PC-3 (cell line): ENCODE data around the gene LGALS4. TPM values are rescaled to one million over a fixed set of nuclear protein-coding genes. Genes with fewer than 3 reads are reported as not detected.
"Not testable (repeated sequence)": the region's sequence is repeated elsewhere in the genome, so short reads cannot be mapped to it uniquely, and the experiment has no call there.

ENCODE experiments used
- ATAC-seq: fragments of 200-7000 bp; cut with Tn5 transposase; 2 replicates; pipeline ENCODE4 v1.9.1; 2020; ENCODE audit warnings: mild to moderate bottlenecking, moderate library complexity
- BruUV-seq: library from RNA; stranded (reverse); fragments of 400-500 nt; replicated peaks from 2 replicates; lab custom pipeline; 2021; lab: Mats Ljungman, UMichigan
- CTCF ChIA-PET: fragments of 300-600 bp; sonication (Branson Sonifier 250); formaldehyde crosslinking; loops from one replicate; lab custom pipeline; 2022; ENCODE audit warnings: antibody characterized with exemption; lab: Charles Lee
- POLR2A ChIA-PET: fragments of 300-600 bp; sonication (Branson Sonifier 250); formaldehyde crosslinking; loops from one replicate; lab custom pipeline; 2022; ENCODE audit warnings: antibody characterized with exemption; ENCODE audit not compliant: unreplicated experiment; lab: Charles Lee
- DNase-seq: peaks from one replicate; pipeline ENCODE4 v3.0.0-alpha.2; 2015
- H2AFZ ChIP-seq: fragments of 300-600 bp; sonication (generic); 2 replicates; pipeline ENCODE4 v1.6.0; 2016; ENCODE audit warnings: antibody characterized with exemption, low read length
- H3F3A ChIP-seq: fragments of 300-600 bp; sonication (generic); one replicate; pipeline ENCODE4 v1.6.0; 2017; ENCODE audit warnings: antibody characterized with exemption, low read length, control low read depth, mild to moderate bottlenecking; ENCODE audit not compliant: unreplicated experiment
- H3K27ac ChIP-seq: fragments of 300-600 bp; sonication (generic); 2 replicates; pipeline ENCODE4 v1.5.1; 2016; ENCODE audit warnings: mild to moderate bottlenecking, low read length
- H3K27me3 ChIP-seq: fragments of 300-600 bp; sonication (generic); 2 replicates; pipeline ENCODE4 v1.6.1; 2016; ENCODE audit warnings: low read length, mixed read lengths
- H3K36me3 ChIP-seq: fragments of 300-600 bp; sonication (generic); 2 replicates; pipeline ENCODE4 v1.6.1; 2016; ENCODE audit warnings: low read depth, mixed run types, low read length, mixed read lengths
- H3K4me1 ChIP-seq: fragments of 300-600 bp; sonication (generic); 2 replicates; pipeline ENCODE4 v1.5.1; 2016; ENCODE audit warnings: low read length; ENCODE audit not compliant: insufficient read depth
- H3K4me2 ChIP-seq: fragments of 300-600 bp; sonication (generic); 2 replicates; pipeline ENCODE4 v1.6.0; 2016; ENCODE audit warnings: low read length
- H3K4me3 ChIP-seq: fragments of 300-600 bp; sonication (generic); 2 replicates; pipeline ENCODE4 v1.5.1; 2016; ENCODE audit warnings: mild to moderate bottlenecking, low read length, mixed read lengths
- H3K79me2 ChIP-seq: fragments of 300-600 bp; sonication (generic); 2 replicates; pipeline ENCODE4 v1.6.1; 2017; ENCODE audit warnings: low read length, mixed read lengths
- H3K9ac ChIP-seq: fragments of 300-600 bp; sonication (generic); 2 replicates; pipeline ENCODE4 v1.6.0; 2016; ENCODE audit warnings: mild to moderate bottlenecking, low read length
- H3K9me2 ChIP-seq: fragments of 300-600 bp; sonication (generic); replicated peaks from 2 replicates; pipeline ENCODE4 v1.6.1; 2016; ENCODE audit warnings: mixed run types, low read length, mixed read lengths
- H3K9me3 ChIP-seq: fragments of 300-600 bp; sonication (generic); 2 replicates; pipeline ENCODE4 v1.6.1; 2016; ENCODE audit warnings: low read length, mixed read lengths
- H4K20me1 ChIP-seq: fragments of 300-600 bp; sonication (generic); 2 replicates; pipeline ENCODE4 v1.6.1; 2016; ENCODE audit warnings: low read length, mixed read lengths
- CTCF ChIP-seq: fragments of 300-600 bp; sonication (generic); conservative IDR thresholded peaks from 2 replicates; pipeline ENCODE4 v1.5.1; 2017; ENCODE audit warnings: antibody characterized with exemption, low read depth, mild to moderate bottlenecking, low read length
- EZH2 ChIP-seq: fragments of 300-600 bp; sonication (generic); IDR thresholded peaks from one replicate; pipeline ENCODE4 v1.6.1; 2017; ENCODE audit warnings: antibody characterized with exemption, mild to moderate bottlenecking, low read length; ENCODE audit not compliant: unreplicated experiment
- EZH2phosphoT487 ChIP-seq: fragments of 300-600 bp; sonication (generic); IDR thresholded peaks from 2 replicates; pipeline ENCODE4 v1.6.1; 2018; ENCODE audit warnings: mild to moderate bottlenecking, antibody characterized with exemption, low read length, borderline replicate concordance
- intact Hi-C: fragments of 100-400 bp; cut with micrococcal nuclease; formaldehyde crosslinking; loops from 2 replicates; pipeline ENCODE4 v1.9.0; 2023
- total RNA-seq: library from RNA; depleted of rRNA; stranded (reverse); fragments of >200 nt; gene quantifications from 2 replicates; pipeline ENCODE4 v1.2.3, GENCODE V29; 2014

LGALS4 gene
- total RNA-seq, 1 experiment from 2014 or later: 0.51 TPM

DNA sequence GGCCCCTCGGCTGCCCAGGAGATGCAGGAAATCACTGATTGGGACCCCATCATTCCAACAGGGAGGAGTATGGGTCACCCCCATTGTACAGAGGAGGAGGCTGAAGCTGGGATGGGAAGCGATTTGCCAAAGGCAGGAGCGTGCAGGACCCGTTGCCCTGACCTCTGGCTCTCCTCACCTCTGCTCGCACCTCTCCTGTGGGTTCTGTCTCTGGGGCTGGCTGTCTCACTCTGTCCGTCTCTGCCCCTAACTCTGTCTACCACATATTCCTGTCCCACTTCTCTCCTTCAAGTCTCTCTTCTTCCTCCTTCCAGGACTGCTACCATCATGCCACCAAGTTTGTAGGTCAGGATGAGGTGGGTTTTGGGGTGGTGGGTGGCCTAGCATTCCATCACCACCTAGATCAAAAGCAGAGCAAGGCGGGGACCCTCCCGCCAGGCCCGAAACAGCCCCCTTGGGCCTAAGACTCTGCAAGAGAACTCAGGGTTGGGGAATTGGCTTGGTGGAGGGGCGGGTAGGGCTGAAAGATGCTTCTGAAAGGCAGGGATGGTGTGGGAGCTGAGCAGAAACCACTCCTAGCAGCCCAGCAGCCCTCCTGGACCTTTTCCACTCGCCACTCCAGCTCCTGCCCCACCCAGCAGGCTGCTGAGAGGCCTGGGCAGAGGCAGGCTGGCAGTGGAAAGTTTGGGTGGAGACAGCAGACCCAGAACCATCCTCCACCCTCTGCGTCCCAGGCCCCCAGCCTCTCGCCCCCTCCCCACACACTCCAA lies 38.4 kb downstream of the LGALS4 start:
- POLR2A ChIA-PET: no interaction called here
- Histone ChIP-seq H2AFZ (no peak overlapping the region), H3F3A (no peaks in the 10 kb centered on the region), H3K27me3 (no peaks in the 10 kb centered on the region), H3K4me3 (no peak overlapping the region), H3K4me2 (no peak overlapping the region), H3K27ac (no peak overlapping the region), H3K36me3 (no peaks in the 10 kb centered on the region), H3K4me1 (no peaks in the 10 kb centered on the region), H3K9me2 (no peaks in the 10 kb centered on the region), H3K9ac (no peak overlapping the region), H3K79me2 (no peaks in the 10 kb centered on the region), H3K9me3 (no peaks in the 10 kb centered on the region), H4K20me1 (no peaks in the 10 kb centered on the region)
- intact Hi-C loops: no loop called here
- no peak for ATAC-seq
- BruUV-seq: no TSS peak
- DNase-seq: no peak
- CTCF ChIA-PET: no interaction called here
- TF ChIP-seq EZH2 (no peak), EZH2phosphoT487 (no peak), CTCF (no peak)

DNA sequence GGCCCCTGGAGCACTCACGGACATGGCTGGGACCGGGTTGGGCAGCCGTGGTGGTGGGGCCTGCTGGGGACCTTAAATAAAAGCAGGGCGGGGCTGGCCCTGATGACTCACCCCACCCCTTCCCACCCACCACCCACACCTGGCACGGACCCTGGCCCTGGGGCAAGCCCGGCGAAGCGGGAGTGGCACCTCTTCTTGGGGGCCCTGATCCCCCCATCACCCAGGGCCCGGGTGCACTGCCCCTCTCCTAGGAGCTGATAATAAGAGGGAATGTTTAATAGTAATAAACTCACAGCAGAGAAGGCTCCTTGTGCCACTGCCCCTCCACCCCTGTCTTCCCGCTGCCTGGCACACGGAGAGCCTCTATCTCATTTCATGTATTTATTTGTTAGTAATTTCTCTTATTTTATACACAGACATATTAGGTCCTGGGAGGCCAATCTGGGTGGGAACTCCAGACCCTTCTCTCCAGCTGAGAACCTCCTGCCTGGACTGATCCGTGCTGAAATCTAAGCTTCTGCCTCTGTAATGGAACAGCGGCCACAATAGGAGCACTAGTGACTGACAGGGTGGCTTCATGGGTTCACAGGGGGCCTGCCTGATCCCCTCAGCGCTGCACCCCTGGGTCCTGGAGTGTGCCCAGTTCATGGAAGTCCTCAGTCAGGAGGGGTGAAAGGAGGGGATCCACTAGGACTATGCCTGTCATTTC lies 39.1 kb downstream of the LGALS4 start, which contains the start of gene LGALS7:
Gene LGALS7 (minus strand): TSS at position 49 of the 709 bp plus-strand sequence. CDS start 25 bp downstream, at position 24.
- Histone ChIP-seq H3K9ac (no peak within 1 kb of the TSS), H3K4me1 (no peaks in the 10 kb centered on the region), H3K27ac (no peak within 1 kb of the TSS), H3K36me3 (no peaks in the 10 kb centered on the region), H3F3A (no peaks in the 10 kb centered on the region), H3K27me3 (no peaks in the 10 kb centered on the region), H2AFZ (no peak within 1 kb of the TSS), H3K9me3 (no peaks in the 10 kb centered on the region), H3K79me2 (no peaks in the 10 kb centered on the region), H3K4me3 (no peak within 1 kb of the TSS), H3K9me2 (no peaks in the 10 kb centered on the region), H3K4me2 (no peak within 1 kb of the TSS), H4K20me1 (no peaks in the 10 kb centered on the region)
- ATAC-seq: no peak
- intact Hi-C loops: no loop called here
- TF ChIP-seq EZH2phosphoT487 (no peak), EZH2 (no peak)
- no TSS peak for BruUV-seq
- no peak for DNase-seq
- CTCF ChIA-PET: no interaction called here
- POLR2A ChIA-PET: no interaction called here

DNA sequence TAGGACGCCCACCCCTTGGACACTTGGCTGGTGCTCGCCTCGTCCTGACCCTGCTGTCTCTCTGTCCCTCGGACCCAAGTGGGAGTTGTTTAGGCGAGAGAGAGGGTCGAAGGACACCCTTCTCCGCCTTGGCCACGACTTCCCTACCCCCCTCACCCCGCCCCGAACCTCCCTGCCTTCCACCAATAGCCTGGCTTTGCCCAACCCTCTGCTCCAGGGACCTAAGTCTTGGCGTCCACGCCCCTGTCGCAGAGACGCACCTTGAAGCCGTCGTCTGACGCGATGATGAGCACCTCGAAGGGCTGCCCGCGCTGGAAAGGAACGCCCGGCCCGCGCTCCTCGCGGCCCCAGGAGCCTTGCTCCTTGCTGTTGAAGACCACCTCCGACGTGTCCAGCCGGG lies 41.2 kb downstream of the LGALS4 start:
- H3F3A ChIP-seq, ATAC-seq, H3K79me2 ChIP-seq, H3K9ac ChIP-seq, BruUV-seq, H3K4me3 ChIP-seq, H3K27me3 ChIP-seq, POLR2A ChIA-PET, DNase-seq, intact Hi-C loops, H3K9me2 ChIP-seq, CTCF ChIA-PET, H3K27ac ChIP-seq, H2AFZ ChIP-seq, H3K36me3 ChIP-seq, H3K9me3 ChIP-seq, H4K20me1 ChIP-seq, H3K4me2 ChIP-seq, H3K4me1 ChIP-seq: not testable (repeated sequence)

GRCh38 chr19:38770949-38771275 lies 41.8 kb downstream of the LGALS4 start:
- H3K36me3 ChIP-seq, H3K4me3 ChIP-seq, H3K4me2 ChIP-seq, H3K27ac ChIP-seq, H3K4me1 ChIP-seq, BruUV-seq, H2AFZ ChIP-seq, H3K9me2 ChIP-seq, CTCF ChIA-PET, H3K79me2 ChIP-seq, POLR2A ChIA-PET, H3K9ac ChIP-seq, DNase-seq, H3K27me3 ChIP-seq, intact Hi-C loops, H3F3A ChIP-seq, H4K20me1 ChIP-seq, H3K9me3 ChIP-seq: not testable (repeated sequence)
- 0 out of 2 replicates have a peak, but pooled peaks have one; percentile 29 for ATAC-seq

GRCh38 chr19:38770228-38770948 lies 42.4 kb downstream of the LGALS4 start:
- BruUV-seq, intact Hi-C loops, H3K27ac ChIP-seq, H3K4me2 ChIP-seq, H3K4me1 ChIP-seq, H3K27me3 ChIP-seq, CTCF ChIA-PET, H3K9ac ChIP-seq, H3K4me3 ChIP-seq, H2AFZ ChIP-seq, H3F3A ChIP-seq, DNase-seq, H3K9me2 ChIP-seq, POLR2A ChIA-PET, H3K9me3 ChIP-seq, H4K20me1 ChIP-seq, H3K36me3 ChIP-seq, H3K79me2 ChIP-seq, ATAC-seq: not testable (repeated sequence)
